T-cell (primary cell): Measurements from ENCODE around the gene SYNJ1. TPM values are rescaled to one million over a fixed set of nuclear protein-coding genes. Genes with fewer than 3 reads are reported as not detected.

ENCODE experiments used
- ATAC-seq, 4 experiments: fragments of 200-7000 bp in 3 of 4; fragments of 150-1000 bp in 1 of 4; cut with Tn5 transposase; replicated peaks in 1 of 4; 1 replicate in 3 of 4; 2 replicates in 1 of 4; pipeline ENCODE4 v1.10.0; 2021; ENCODE audit warnings: moderate library complexity in 3 of 4, mild to moderate bottlenecking in 2 of 4, moderate number of reproducible peaks in 1 of 4
- CTCF ChIA-PET, 2 donors: fragments of 300-600 bp; sonication (Branson Sonifier 250); formaldehyde crosslinking; loops; one replicate each; lab custom pipeline; 2022; ENCODE audit warnings: antibody characterized with exemption in 2 of 2; lab: Charles Lee
- POLR2A ChIA-PET, 2 donors: fragments of 300-600 bp; sonication (Branson Sonifier 250); formaldehyde crosslinking; loops; one replicate each; lab custom pipeline; 2022; ENCODE audit warnings: antibody characterized with exemption in 2 of 2; lab: Charles Lee
- DNase-seq, 35 experiments: peaks; one replicate each; pipeline versions ENCODE4 v3.0.0 to v3.0.0-alpha.2; 2013 to 2023
- H3K27ac ChIP-seq: one replicate; pipeline ENCODE4 v1.5.1; 2013; ENCODE audit warnings: low read length
- H3K27me3 ChIP-seq, 2 experiments: replicated peaks in 1 of 2; 1 replicate in 1 of 2; 2 replicates in 1 of 2; pipeline versions ENCODE4 v1.6.1 to v1.7.0; 2013; ENCODE audit warnings: low read length in 1 of 2, mixed read lengths in 1 of 2; ENCODE audit not compliant: control insufficient read depth in 2 of 2, insufficient read depth in 2 of 2; ENCODE audit errors: extremely low read depth in 1 of 2
- H3K36me3 ChIP-seq, 2 donors: 1 replicate in 1 of 2; 2 replicates in 1 of 2; pipeline versions ENCODE4 v1.6.1 to v1.7.0; 2013; ENCODE audit warnings: low read length in 1 of 2; ENCODE audit not compliant: control insufficient read depth in 2 of 2, insufficient read depth in 1 of 2; ENCODE audit errors: extremely low read depth in 1 of 2
- H3K4me1 ChIP-seq, 2 experiments: 1 replicate in 1 of 2; 2 replicates in 1 of 2; pipeline versions ENCODE4 v1.6.1 to v1.7.0; 2013; ENCODE audit warnings: low read length in 2 of 2, mixed read lengths in 1 of 2; ENCODE audit not compliant: insufficient read depth in 2 of 2, control insufficient read depth in 1 of 2; ENCODE audit errors: extremely low read depth in 1 of 2
- H3K4me3 ChIP-seq, 2 donors: 1 replicate in 1 of 2; 2 replicates in 1 of 2; pipeline versions ENCODE4 v1.5.1 to v1.7.0; 2013; ENCODE audit warnings: mild to moderate bottlenecking in 2 of 2, low read length in 1 of 2, moderate library complexity in 1 of 2; ENCODE audit not compliant: control insufficient read depth in 1 of 2; ENCODE audit errors: extremely low read depth in 1 of 2
- H3K9me3 ChIP-seq: 2 replicates; pipeline ENCODE4 v1.7.0; 2013
- H3K27ac Mint-ChIP-seq, 2 donors: one replicate each; pipeline ENCODE4 v1.8.0; 2020 to 2021; ENCODE audit warnings: mild to moderate bottlenecking in 2 of 2, mixed read lengths in 2 of 2
- H3K27me3 Mint-ChIP-seq, 2 donors: one replicate each; pipeline ENCODE4 v1.8.0; 2021 to 2022; ENCODE audit warnings: mixed read lengths in 2 of 2
- H3K36me3 Mint-ChIP-seq: one replicate; pipeline ENCODE4 v1.8.0; 2021; ENCODE audit warnings: mixed read lengths
- H3K4me1 Mint-ChIP-seq, 3 donors: one replicate each; pipeline ENCODE4 v1.8.0; 2020 to 2022; ENCODE audit warnings: mixed read lengths in 3 of 3, mild to moderate bottlenecking in 1 of 3
- H3K4me3 Mint-ChIP-seq, 3 donors: one replicate each; pipeline ENCODE4 v1.8.0; 2020 to 2022; ENCODE audit warnings: mild to moderate bottlenecking in 3 of 3, mixed read lengths in 3 of 3, moderate library complexity in 3 of 3
- H3K9me3 Mint-ChIP-seq, 3 donors: one replicate each; pipeline ENCODE4 v1.8.0; 2020 to 2022; ENCODE audit warnings: mixed read lengths in 3 of 3
- WGBS: methylation state at CpG from one replicate; pipeline ENCODE4 v1.1.5; 2013; ENCODE audit warnings: missing lambda C conversion rate; ENCODE audit not compliant: insufficient coverage; 5-methylcytosine and 5-hydroxymethylcytosine counted together
- total RNA-seq, 35 experiments: library from RNA in 6 of 35; stranded (reverse) in 6 of 35; fragments of 120-200 nt in 1 of 35; gene quantifications; one replicate each; pipeline versions ENCODE4 v1.2.1 to v1.2.4 and lab custom pipeline; 2013 to 2026

The SYNJ1 gene
- total RNA-seq, 5 donors from 2014 or later (not counting 1 experiment from before 2014, with no cell fraction given) = 15.2 to 24.0 (median 20.3) TPM

GRCh38 chr21:32602099-32602498 is 125.7 kb downstream of the SYNJ1 start:
- DNase-seq (no peak), ATAC-seq (no peak)
- Histone ChIP-seq H3K27me3 (no peaks in the 10 kb centered on the region), H3K4me3 (no peak overlapping the region), H3K36me3 (peaks cover 5 to 74% of the 10 kb centered on the region in 2 donors), H3K4me1 (no peaks in the 10 kb centered on the region), H3K27ac (no peak overlapping the region), H3K9me3 (no peaks in the 10 kb centered on the region)
- ChIA-PET POLR2A (interaction anchor here in 1 of 2 donors (0.6 kb wide), 1 partner anchor 274 kb away, joined by 3 read pairs; no protein-coding TSS in a partner anchor), CTCF (interaction anchor here (0.6 to 2.9 kb wide), 8 partner anchors 11 to 864 kb away, joined by 3 to 61 read pairs (median 8); partner anchors contain the start of genes CFAP298 (in 1 of the 2) and URB1 (in 1 of the 2))
- Mint-ChIP-seq H3K4me3 (no peak overlapping the region), H3K4me1 (peaks cover 0 to 6% (median 0%) of the 10 kb centered on the region in 3 donors), H3K27me3 (no peaks in the 10 kb centered on the region), H3K36me3 (peaks cover 51% of the 10 kb centered on the region), H3K27ac (no peak overlapping the region), H3K9me3 (no peaks in the 10 kb centered on the region)
- WGBS = 100% methylated on average over 3 of the region's 6 CpGs

DNA sequence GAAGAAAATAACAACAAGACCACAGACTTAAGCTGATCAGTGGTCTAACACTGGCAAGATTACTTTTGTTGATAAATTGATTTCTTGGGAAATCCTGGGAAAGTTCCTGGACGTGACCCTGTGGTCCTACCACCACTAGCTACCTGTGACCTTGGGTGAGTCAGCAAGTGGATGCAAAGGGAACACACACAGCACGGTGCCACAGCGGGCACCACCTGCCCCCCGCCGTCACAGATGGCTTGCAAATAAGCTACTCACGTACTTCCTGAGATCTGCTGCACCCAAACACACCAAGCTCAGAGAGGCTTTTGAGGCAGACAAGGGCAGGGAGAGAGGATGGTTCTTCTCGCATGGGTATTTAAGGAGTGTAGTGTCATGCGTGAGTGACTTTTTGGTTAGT is 128.3 kb downstream of the SYNJ1 start:
- Mint-ChIP-seq H3K27ac (peak overlapping the region in 1 of 2 donors; percentile 45), H3K36me3 (peaks cover 28% of the 10 kb centered on the region), H3K4me1 (no peaks in the 10 kb centered on the region), H3K27me3 (no peaks in the 10 kb centered on the region), H3K9me3 (no peaks in the 10 kb centered on the region), H3K4me3 (no peak overlapping the region)
- ChIA-PET CTCF (interaction anchor here in 1 of 2 donors (1.0 to 2.9 kb wide), 3 partner anchors 196 to 227 kb away, joined by 3 to 61 read pairs (median 21); partner anchors contain the start of gene URB1), POLR2A (no interaction called here)
- Histone ChIP-seq H3K9me3 (no peaks in the 10 kb centered on the region), H3K27ac (no peak overlapping the region), H3K4me3 (no peak overlapping the region), H3K27me3 (no peaks in the 10 kb centered on the region), H3K4me1 (no peaks in the 10 kb centered on the region), H3K36me3 (peaks cover 5 to 49% of the 10 kb centered on the region in 2 donors)
- ATAC-seq = no peak
- WGBS = 93% methylated on average over 3 of the region's 8 CpGs
- DNase-seq = no peak

DNA sequence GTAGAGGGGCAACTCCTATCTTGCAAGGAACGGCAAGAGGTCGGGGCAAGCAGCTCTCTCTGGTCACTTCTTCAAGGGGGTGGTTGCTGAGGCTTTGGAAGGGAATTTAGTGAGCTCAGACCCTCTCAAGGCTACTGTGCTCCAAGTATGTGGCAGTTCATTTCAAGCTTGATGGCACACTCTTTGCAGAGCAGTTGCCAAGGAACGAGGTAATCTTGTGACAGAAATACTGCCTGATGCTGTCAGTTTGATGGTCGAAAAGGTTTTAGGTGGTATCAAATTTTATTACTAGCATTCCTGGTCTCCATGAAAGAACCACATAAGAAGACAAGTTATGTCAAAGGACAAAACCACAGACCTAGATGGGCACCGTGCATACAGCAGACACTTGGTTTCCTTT is 128.7 kb downstream of the SYNJ1 start:
- H3K9me3 Mint-ChIP-seq = no peaks in the 10 kb centered on the region
- Histone ChIP-seq H3K36me3 (peaks cover 5 to 45% of the 10 kb centered on the region in 2 donors), H3K9me3 (no peaks in the 10 kb centered on the region), H3K4me1 (no peaks in the 10 kb centered on the region), H3K27me3 (no peaks in the 10 kb centered on the region), H3K4me3 (no peak overlapping the region), H3K27ac (no peak overlapping the region)
- ChIA-PET CTCF (interaction anchor here (0.7 to 1.0 kb wide), 3 partner anchors 31 to 238 kb away, joined by 3 to 6 read pairs (median 3); no protein-coding TSS in a partner anchor), POLR2A (no interaction called here)
- H3K36me3 Mint-ChIP-seq = peaks cover 23% of the 10 kb centered on the region
- peak overlapping the region in 1 of 2 donors; percentile 45 for H3K27ac Mint-ChIP-seq
- no peak for DNase-seq
- no peak overlapping the region for H3K4me3 Mint-ChIP-seq
- H3K27me3 Mint-ChIP-seq = no peaks in the 10 kb centered on the region
- WGBS = 67% methylated on average over 3 of the region's 5 CpGs
- ATAC-seq = no peak
- H3K4me1 Mint-ChIP-seq = no peaks in the 10 kb centered on the region

DNA sequence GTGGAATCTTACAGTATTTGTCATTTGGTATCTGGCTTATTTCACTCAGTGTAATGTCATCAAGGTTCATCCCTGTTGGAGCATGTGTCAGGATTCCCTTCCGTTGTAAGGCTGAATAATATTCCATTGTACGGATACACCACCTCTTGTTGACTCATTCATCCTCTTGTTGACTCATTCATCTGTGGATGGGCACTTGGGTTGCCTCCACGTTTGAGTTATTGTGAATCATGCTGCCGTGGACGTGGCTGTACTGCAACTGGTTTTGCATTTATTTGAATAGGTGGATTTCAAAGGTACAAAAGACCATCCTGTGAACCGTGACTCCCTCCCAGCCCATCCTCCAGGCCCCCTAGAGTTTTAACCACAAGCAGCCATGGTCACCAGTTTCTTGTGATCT is 130.6 kb downstream of the SYNJ1 start:
- Histone ChIP-seq H3K27me3 (no peaks in the 10 kb centered on the region), H3K27ac (no peak overlapping the region), H3K9me3 (no peaks in the 10 kb centered on the region), H3K4me3 (no peak overlapping the region), H3K36me3 (peaks cover 0 to 26% of the 10 kb centered on the region in 2 donors), H3K4me1 (no peaks in the 10 kb centered on the region)
- WGBS = 73% methylated on average over 4 of the region's 6 CpGs
- ChIA-PET CTCF (interaction anchor here in 1 of 2 donors (0.6 to 0.9 kb wide), 3 partner anchors 194 to 233 kb away, joined by 3 to 4 read pairs (median 4); partner anchors contain the start of gene URB1), POLR2A (interaction anchor here in 1 of 2 donors (0.7 kb wide), 1 partner anchor 332 kb away, joined by 9 read pairs; no protein-coding TSS in a partner anchor)
- Mint-ChIP-seq H3K4me1 (no peaks in the 10 kb centered on the region), H3K36me3 (peaks cover 5% of the 10 kb centered on the region), H3K4me3 (no peak overlapping the region), H3K27me3 (no peaks in the 10 kb centered on the region), H3K27ac (peak overlapping the region in 1 of 2 donors; percentile 68), H3K9me3 (no peaks in the 10 kb centered on the region)
- ATAC-seq = no peak
- DNase-seq = no peak

DNA sequence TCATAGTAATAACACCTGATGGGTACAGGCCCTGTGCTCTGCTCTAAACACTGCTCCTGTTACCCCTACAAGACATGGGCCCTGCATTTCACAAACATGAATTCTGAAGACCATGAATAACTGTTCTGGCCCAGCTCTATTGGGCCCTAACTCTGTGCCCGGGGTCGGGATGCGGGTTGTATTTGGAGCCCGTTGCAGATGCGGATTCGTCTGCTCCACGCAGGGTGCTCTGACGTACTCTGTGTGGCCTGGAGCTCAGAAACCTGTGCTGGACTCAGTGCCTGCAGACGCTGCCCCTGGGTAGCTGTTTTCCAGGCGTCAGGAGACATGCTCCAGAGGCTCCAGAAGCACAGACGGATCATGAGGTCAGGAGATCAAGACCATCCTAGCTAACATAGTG is 132.4 kb downstream of the SYNJ1 start:
- DNase-seq = no peak
- Histone ChIP-seq H3K27me3 (no peaks in the 10 kb centered on the region), H3K9me3 (no peaks in the 10 kb centered on the region), H3K4me1 (no peaks in the 10 kb centered on the region), H3K27ac (no peak overlapping the region), H3K4me3 (no peak overlapping the region), H3K36me3 (peaks cover 0 to 17% of the 10 kb centered on the region in 2 donors)
- POLR2A ChIA-PET = interaction anchor here in 1 of 2 donors (0.6 kb wide), 1 partner anchor 125 kb away, joined by 5 read pairs; no protein-coding TSS in a partner anchor
- Mint-ChIP-seq H3K27ac (no peak overlapping the region), H3K4me3 (no peak overlapping the region), H3K36me3 (peaks cover 3% of the 10 kb centered on the region), H3K27me3 (no peaks in the 10 kb centered on the region), H3K4me1 (no peaks in the 10 kb centered on the region), H3K9me3 (no peaks in the 10 kb centered on the region)
- WGBS = 93% methylated on average over 11 of the region's 11 CpGs
- ATAC-seq = no peak
- CTCF ChIA-PET = no interaction called here

- POLR2A ChIA-PET = interaction anchor here in 1 of 2 donors (0.6 kb wide), 1 partner anchor 14 kb away, joined by 7 read pairs; no protein-coding TSS in a partner anchor
- no peaks in the 10 kb centered on the region for H3K4me1 ChIP-seq
- no peaks in the 10 kb centered on the region for H3K4me1 Mint-ChIP-seq
- WGBS = 93% methylated on average over 3 of the region's 8 CpGs
- H3K4me3 Mint-ChIP-seq = no peak overlapping the region
- CTCF ChIA-PET = no interaction called here
- no peaks in the 10 kb centered on the region for H3K9me3 Mint-ChIP-seq
- no peak overlapping the region for H3K27ac Mint-ChIP-seq
- H3K27me3 ChIP-seq = no peaks in the 10 kb centered on the region
- H3K9me3 ChIP-seq = no peaks in the 10 kb centered on the region
- no peak overlapping the region for H3K4me3 ChIP-seq
- no peak for ATAC-seq
- no peak for DNase-seq
- no peak overlapping the region for H3K27ac ChIP-seq
- no peaks in the 10 kb centered on the region for H3K36me3 Mint-ChIP-seq
- no peaks in the 10 kb centered on the region for H3K27me3 Mint-ChIP-seq
- peaks cover 0 to under 1% of the 10 kb centered on the region in 2 donors for H3K36me3 ChIP-seq
Measured at GRCh38 chr21:32593690-32594089, 134.1 kb downstream of the SYNJ1 start.
